Hematopoietic multipotent progenitor cell (in vitro differentiated cells): ENCODE data around the gene KRT15. TPM values are rescaled to one million over a fixed set of nuclear protein-coding genes. Genes with fewer than 3 reads are reported as not detected.

Experiments used
- small RNA-seq: library from RNA; depleted of rRNA; stranded (forward); fragments of <200 nt; gene quantifications from one replicate; pipeline ENCODE3, GENCODE V24; 2012
- total RNA-seq: library from RNA; depleted of rRNA; stranded (reverse); fragments of >200 nt; gene quantifications from one replicate; pipeline ENCODE4 v1.2.3, GENCODE V29; 2012

KRT15 gene
- total RNA-seq, 1 donor: not detected

Small RNAs within 50 kb of the gene (small RNA-seq; reads per million reads assigned to genes)
- 7.4 reads per million, percentile 90 among the genes with 10 or more reads in this experiment for gene RNU2-32P

Other genes starting within 250 kb of the KRT15 start
- not detected for gene KRTAP9-7, start 243.2 kb downstream of the KRT15 start, total RNA-seq
- not detected for gene KRTAP29-1, start 216.0 kb downstream of the KRT15 start, total RNA-seq
- 0.27 TPM for gene KRTAP16-1, start 209.6 kb downstream of the KRT15 start, total RNA-seq
- not detected for gene KRTAP17-1, start 203.2 kb downstream of the KRT15 start, total RNA-seq
- not detected for gene KRT33A, start 168.1 kb downstream of the KRT15 start, total RNA-seq
- not detected for gene KRT33B, start 149.1 kb downstream of the KRT15 start, total RNA-seq
- gene KRT34, start 136.6 kb downstream of the KRT15 start, total RNA-seq: not detected
- gene KRT31, start 121.3 kb downstream of the KRT15 start, total RNA-seq: not detected
- not detected for gene KRT37, start 94.3 kb downstream of the KRT15 start, total RNA-seq
- not detected for gene KRT38, start 77.9 kb downstream of the KRT15 start, total RNA-seq
- gene KRT32, start 51.5 kb downstream of the KRT15 start, total RNA-seq: not detected
- not detected for gene KRT35, start 37.7 kb downstream of the KRT15 start, total RNA-seq
- gene KRT36, start 29.0 kb downstream of the KRT15 start, total RNA-seq: not detected
- gene KRT13, start 13.3 kb downstream of the KRT15 start, total RNA-seq: not detected
- gene KRT19, start 9.4 kb upstream of the KRT15 start, total RNA-seq: not detected
- not detected for gene KRT9, start 53.2 kb upstream of the KRT15 start, total RNA-seq
- not detected for gene KRT14, start 68.0 kb upstream of the KRT15 start, total RNA-seq
- not detected for gene KRT16, start 93.9 kb upstream of the KRT15 start, total RNA-seq
- gene KRT17, start 105.7 kb upstream of the KRT15 start, total RNA-seq: not detected
- 201 TPM for gene EIF1, start 170.0 kb upstream of the KRT15 start, total RNA-seq
- not detected for gene GAST, start 193.4 kb upstream of the KRT15 start, total RNA-seq
- under 0.01 TPM for gene HAP1, start 215.8 kb upstream of the KRT15 start, total RNA-seq